KMS-11 (cell line): ENCODE measurements around the gene PPIH.

Experiments
- H2AFZ ChIP-seq: fragments of 200-600 bp; sonication (generic); 2 replicates; pipeline ENCODE4 v1.6.1; 2016; ENCODE audit warnings: antibody characterized with exemption, mixed run types, low read depth
- H3K27ac ChIP-seq: fragments of 200-600 bp; sonication (generic); 2 replicates; pipeline ENCODE4 v1.6.1; 2016; ENCODE audit warnings: mild to moderate bottlenecking, mixed run types
- H3K27me3 ChIP-seq: fragments of 200-600 bp; sonication (generic); 2 replicates; pipeline ENCODE4 v1.6.1; 2017; ENCODE audit warnings: mild to moderate bottlenecking, low read depth, mixed run types, moderate library complexity; ENCODE audit not compliant: insufficient read depth
- H3K36me3 ChIP-seq: fragments of 200-600 bp; sonication (generic); 2 replicates; pipeline ENCODE4 v1.6.1; 2017; ENCODE audit warnings: mild to moderate bottlenecking, mixed run types; ENCODE audit not compliant: insufficient read depth
- H3K4me1 ChIP-seq: fragments of 200-600 bp; sonication (generic); 2 replicates; pipeline ENCODE4 v1.6.1; 2016; ENCODE audit warnings: mild to moderate bottlenecking, low read depth, mixed run types; ENCODE audit not compliant: poor library complexity, severe bottlenecking
- H3K4me2 ChIP-seq: fragments of 200-600 bp; sonication (generic); 2 replicates; pipeline ENCODE4 v1.7.0; 2016; ENCODE audit warnings: mild to moderate bottlenecking, mixed run types
- H3K4me3 ChIP-seq: fragments of 200-600 bp; sonication (generic); IDR thresholded peaks from 2 replicates; pipeline ENCODE4 v1.6.1; 2017; ENCODE audit warnings: low read depth, low read length, mixed read lengths; ENCODE audit not compliant: insufficient read depth
- H3K79me2 ChIP-seq: fragments of 200-600 bp; sonication (generic); 2 replicates; pipeline ENCODE4 v1.6.1; 2016; ENCODE audit warnings: low read depth, mixed run types; ENCODE audit not compliant: insufficient read depth
- H3K9ac ChIP-seq: fragments of 200-600 bp; sonication (generic); 2 replicates; pipeline ENCODE4 v1.6.1; 2016; ENCODE audit warnings: mild to moderate bottlenecking, mixed run types
- H4K20me1 ChIP-seq: fragments of 200-600 bp; sonication (generic); 2 replicates; pipeline ENCODE4 v1.6.1; 2016; ENCODE audit warnings: mild to moderate bottlenecking, mixed run types; ENCODE audit not compliant: insufficient read depth
- CTCF ChIP-seq: fragments of 200-600 bp; sonication (generic); conservative IDR thresholded peaks from 2 replicates; pipeline ENCODE4 v1.6.1; 2017; ENCODE audit warnings: low read depth, mild to moderate bottlenecking, antibody characterized with exemption, low read length, moderate library complexity, mixed read lengths

Gene PPIH

GRCh38 chr1:42660907-42661500 lies 2.8 kb downstream of the PPIH start:
- Histone ChIP-seq H3K36me3 (peaks cover 8% of the 10 kb centered on the region; the same call in 1 of the 2 replicates), H3K4me2 (peak overlapping the region; percentile 57), H4K20me1 (no peaks in the 10 kb centered on the region), H2AFZ (no peak overlapping the region), H3K4me1 (peaks cover 44% of the 10 kb centered on the region), H3K9ac (no peak overlapping the region), H3K4me3 (no peak overlapping the region), H3K27me3 (no peaks in the 10 kb centered on the region), H3K27ac (peak overlapping the region; percentile 1; the same call in 1 of the 2 replicates), H3K79me2 (peaks cover 41% of the 10 kb centered on the region; the same call in 1 of the 2 replicates)
- no peak for TF ChIP-seq CTCF

- H3K4me1 ChIP-seq: no peaks in the 10 kb centered on the region
- no peak overlapping the region for H3K27ac ChIP-seq
- no peaks in the 10 kb centered on the region for H3K79me2 ChIP-seq
- no peaks in the 10 kb centered on the region for H4K20me1 ChIP-seq
- no peaks in the 10 kb centered on the region for H3K27me3 ChIP-seq
- no peak overlapping the region for H2AFZ ChIP-seq
- H3K4me2 ChIP-seq: no peak overlapping the region
- TF ChIP-seq CTCF: no peak
- peaks cover 3% of the 10 kb centered on the region; the same call in 1 of the 2 replicates for H3K36me3 ChIP-seq
- no peak overlapping the region for H3K4me3 ChIP-seq
- no peak overlapping the region for H3K9ac ChIP-seq
Measured at GRCh38 chr1:42669936-42670335, 11.7 kb downstream of the PPIH start.

- Histone ChIP-seq H3K4me3 (no peak overlapping the region), H3K36me3 (peaks cover 3% of the 10 kb centered on the region; the same call in 1 of the 2 replicates), H3K4me2 (no peak overlapping the region), H3K79me2 (no peaks in the 10 kb centered on the region), H3K27me3 (no peaks in the 10 kb centered on the region), H2AFZ (no peak overlapping the region), H3K9ac (no peak overlapping the region), H3K27ac (no peak overlapping the region), H4K20me1 (no peaks in the 10 kb centered on the region), H3K4me1 (no peaks in the 10 kb centered on the region)
- no peak for TF ChIP-seq CTCF
Measured at GRCh38 chr1:42670425-42670824, 12.2 kb downstream of the PPIH start.

GRCh38 chr1:42674214-42674613 lies 16.0 kb downstream of the PPIH start:
- no peaks in the 10 kb centered on the region for H3K36me3 ChIP-seq
- no peaks in the 10 kb centered on the region for H3K79me2 ChIP-seq
- no peaks in the 10 kb centered on the region for H3K27me3 ChIP-seq
- no peak overlapping the region for H3K27ac ChIP-seq
- no peaks in the 10 kb centered on the region for H4K20me1 ChIP-seq
- no peak overlapping the region for H3K4me2 ChIP-seq
- TF ChIP-seq CTCF: no peak
- H3K4me3 ChIP-seq: no peak overlapping the region
- H3K4me1 ChIP-seq: no peaks in the 10 kb centered on the region
- no peak overlapping the region for H2AFZ ChIP-seq
- H3K9ac ChIP-seq: no peak overlapping the region
